Ureter (tissue), 1 donor: Measurements from ENCODE around the gene ACADSB. TPM values are rescaled to one million over a fixed set of nuclear protein-coding genes. Genes with fewer than 3 reads are reported as not detected.

Experiments
- DNase-seq: peaks from one replicate; pipeline ENCODE4 v3.0.0-alpha.2; 2020; ENCODE audit warnings: low spot score
- total RNA-seq: library from RNA; stranded (reverse); gene quantifications from one replicate; pipeline ENCODE4 v1.2.4, GENCODE V29; 2023
- donor health status: DM: yes; HTN: yes; CAD: no.

Gene ACADSB
- total RNA-seq, 1 donor from 2014 or later, result 34.9 TPM

GRCh38 chr10:123038782-123039631 lies 30.2 kb downstream of the ACADSB start:
- DNase-seq, result no peak

- no peak for DNase-seq
These were observed 30.8 kb downstream of the ACADSB start for GRCh38 chr10:123039632-123039930.

DNA sequence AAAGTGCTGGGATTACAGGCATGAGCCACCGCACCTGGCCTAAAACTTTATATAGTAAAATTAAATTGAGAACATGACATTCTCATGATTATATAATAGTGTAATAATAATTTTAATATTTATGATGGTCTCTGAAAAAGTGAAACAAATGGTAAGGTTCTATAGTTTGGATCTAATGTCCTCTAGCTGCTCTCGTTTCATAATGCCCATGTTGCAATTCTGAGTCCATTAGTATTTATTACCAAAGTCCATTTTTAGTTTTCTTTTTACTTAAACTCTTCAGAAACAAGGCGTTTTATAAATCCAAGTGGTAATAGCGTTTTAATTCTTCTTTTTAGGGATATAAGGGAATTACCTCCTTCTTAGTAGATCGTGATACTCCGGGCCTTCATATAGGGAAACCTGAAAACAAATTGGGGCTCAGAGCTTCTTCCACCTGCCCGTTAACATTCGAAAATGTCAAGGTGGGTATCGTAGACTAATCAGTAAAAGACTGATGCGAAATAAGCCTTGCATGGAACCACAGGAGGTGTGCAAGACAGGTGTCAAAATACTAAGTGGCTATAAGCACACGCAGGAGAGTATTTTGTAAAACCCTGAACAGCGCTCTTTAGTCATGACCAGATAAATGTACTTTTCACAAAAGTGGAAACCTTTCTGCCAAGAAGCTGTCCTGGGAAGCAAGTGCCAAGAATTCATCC lies 34.1 kb downstream of the ACADSB start:
- DNase-seq, result no peak

DNA sequence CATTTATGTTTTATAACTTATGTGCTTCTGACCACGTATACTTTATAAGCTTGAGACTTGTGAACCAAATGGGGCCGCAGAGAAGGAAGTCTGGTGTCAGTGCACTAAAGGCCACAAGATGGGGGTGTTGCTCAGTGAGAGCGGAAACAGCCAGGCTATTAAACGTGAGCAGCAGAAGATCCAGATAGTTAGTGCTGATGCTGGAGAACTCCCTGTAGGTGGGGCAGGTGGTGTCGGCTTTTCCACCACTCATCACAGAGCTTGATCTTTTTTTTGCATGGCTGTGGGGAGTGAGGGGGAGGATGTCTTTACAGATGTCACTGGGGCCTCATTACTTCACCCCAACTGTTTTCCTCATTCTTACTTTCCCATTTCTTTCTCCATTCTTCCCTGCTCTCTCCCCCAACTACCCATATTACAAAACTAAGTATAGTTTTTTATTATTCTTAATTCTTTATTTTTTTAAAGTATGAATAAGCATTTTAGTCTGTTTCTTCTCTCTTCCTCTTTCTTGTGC lies 34.7 kb downstream of the ACADSB start:
- peak; percentile 47 for DNase-seq

- DNase-seq, result no peak
These were observed 35.6 kb downstream of the ACADSB start for GRCh38 chr10:123044391-123044790.

DNA sequence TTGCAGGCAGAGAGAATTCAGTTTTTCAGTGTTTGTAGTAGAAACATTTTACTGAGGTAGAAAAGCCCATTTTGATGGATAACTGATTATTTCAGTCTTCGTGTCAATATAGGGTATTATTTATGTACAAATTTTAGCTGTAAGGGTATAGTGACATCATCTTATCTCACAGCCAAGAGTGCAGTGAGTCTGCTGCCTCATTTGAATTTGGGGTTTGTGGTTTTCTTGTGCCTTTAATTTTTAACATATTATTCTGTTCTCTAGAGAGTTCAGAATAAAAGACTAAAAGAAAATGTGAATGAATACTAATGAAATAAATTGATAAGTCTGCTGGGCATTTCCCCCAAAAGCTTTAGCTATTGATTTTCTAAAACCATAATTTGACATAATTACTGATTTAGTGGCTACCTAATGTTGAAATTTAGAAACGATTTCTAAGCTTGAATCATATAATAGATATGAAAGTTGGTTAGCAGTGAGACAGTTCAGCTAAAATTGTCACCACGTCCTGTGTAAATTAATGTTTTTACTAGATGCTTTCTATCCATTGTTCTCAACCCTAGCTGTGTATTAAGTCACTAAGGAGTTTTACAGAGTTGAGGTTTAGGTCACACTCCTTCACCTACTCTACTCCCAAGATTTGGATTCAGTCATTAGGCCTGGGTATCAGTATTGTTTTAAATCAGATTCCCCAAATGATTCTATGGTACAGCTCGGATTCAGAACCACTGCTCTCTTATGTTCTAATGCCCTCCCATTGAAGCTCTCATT lies 37.3 kb downstream of the ACADSB start:
- DNase-seq, result no peak

- no peak for DNase-seq
These were observed 49.2 kb downstream of the ACADSB start for GRCh38 chr10:123057968-123058367.

- no peak for DNase-seq
These were observed 53.1 kb downstream of the ACADSB start for GRCh38 chr10:123061865-123062264.

DNA sequence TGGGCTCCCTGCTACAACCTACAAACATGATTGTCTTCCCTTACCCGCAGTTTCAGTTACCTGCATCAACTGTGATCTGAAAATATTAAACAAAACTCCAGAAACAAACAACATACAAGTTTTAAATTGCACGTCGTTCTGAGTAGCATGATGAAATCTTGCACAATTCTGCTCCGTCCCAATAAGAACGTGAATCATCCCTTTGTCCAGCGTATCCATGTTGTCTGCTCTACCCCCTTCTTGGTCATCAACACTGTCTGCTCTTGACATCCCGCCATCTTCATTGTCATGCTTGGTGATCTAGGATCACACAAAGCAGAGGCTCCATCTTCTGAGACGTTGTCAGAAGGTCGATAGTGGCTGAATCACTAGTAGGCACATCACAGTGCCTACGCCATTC lies 53.9 kb downstream of the ACADSB start:
- DNase-seq, result no peak

DNA sequence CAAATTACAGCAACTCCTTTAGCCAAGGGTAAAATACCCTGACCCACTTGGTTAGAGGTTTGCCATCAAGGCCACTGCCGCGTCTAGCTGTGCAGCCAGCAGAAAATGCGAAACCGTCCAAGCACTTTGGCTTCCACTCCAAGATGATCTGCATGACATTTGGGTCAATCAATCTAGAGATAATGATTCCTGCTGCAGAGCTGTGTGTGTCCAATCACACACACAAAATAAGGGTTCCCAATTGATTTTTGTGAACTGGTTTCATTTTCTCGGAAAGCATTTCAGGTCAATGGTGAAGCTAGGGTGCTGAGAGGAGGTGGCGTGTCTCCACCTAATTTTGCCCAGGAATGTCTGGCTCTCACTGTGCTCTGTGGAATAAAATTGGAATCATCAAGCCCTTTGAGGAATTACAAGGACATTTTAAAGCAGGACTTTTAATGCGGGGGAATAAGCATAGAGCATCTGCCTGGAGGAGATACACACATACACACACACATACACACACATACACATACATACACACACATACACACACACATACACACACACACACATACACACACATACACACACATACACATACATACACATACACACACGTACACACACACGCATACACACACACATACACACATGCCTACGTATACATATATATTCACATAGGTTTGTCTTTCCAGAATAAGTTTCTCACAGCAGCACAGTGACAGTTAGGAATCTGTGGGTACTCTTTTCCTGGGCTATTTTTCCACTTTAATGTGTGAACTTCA lies 59.5 kb downstream of the ACADSB start:
- no peak for DNase-seq

GRCh38 chr10:123069246-123069986 lies 60.6 kb downstream of the ACADSB start:
- no peak for DNase-seq

DNA sequence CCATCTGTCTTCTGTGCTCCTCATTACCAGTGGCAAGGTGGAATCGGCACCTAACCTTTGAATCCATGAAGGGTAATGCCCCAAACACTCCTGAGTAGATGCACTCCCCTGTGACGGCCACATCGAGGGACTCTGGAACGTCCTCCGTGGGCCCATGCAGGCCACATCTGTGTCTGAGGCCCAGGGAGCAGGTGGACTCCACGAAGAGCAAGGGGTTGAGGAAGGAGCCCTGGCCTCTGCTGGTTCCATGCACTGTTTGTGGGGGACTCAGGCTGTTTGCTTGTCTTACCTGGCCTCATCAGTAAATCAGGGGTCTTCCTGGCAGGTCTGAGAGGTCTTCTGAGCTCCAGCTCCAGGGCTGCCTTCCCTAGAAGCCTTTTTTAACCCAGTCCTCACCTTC lies 64.4 kb downstream of the ACADSB start:
- DNase-seq, result no peak

DNA sequence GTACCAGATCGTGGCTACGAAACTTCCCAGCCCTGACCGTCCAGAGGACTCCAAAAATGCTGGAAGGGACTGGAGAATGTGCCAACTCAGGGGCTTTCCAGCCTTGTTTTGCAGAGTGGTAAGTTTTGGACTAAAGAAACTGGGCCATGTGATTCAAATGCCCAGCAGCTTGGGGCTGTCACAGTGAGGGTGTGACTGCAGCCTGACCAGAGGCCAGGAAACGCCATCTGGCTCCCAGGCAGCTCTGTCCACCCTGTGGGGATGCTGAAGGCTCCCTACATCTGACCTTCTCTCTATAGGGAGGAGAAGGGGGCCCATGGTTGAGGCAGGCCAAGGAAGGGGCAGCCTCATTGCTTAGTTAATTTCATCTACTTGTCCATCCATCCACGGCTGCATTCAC lies 65.4 kb downstream of the ACADSB start:
- no peak for DNase-seq

DNA sequence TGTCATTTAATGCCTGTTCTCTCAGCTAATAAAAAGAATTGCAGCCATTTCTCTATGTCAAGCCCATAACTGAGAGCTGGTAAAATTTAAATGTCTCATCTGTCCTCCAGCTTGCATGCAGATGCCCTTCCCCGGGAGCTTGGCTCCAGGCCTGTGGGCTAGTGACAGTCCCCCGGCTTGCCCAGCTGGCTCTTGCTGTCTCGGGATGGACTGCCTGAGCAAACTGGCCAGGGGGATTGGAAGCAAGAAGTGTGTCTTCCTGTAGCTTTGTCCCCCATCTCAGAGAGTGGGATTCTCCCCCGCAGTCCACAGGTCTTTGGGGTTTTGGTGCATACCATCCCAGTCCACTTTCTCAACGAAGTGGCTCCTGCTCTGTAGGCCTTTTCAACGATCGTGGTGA lies 73.1 kb downstream of the ACADSB start:
- no peak for DNase-seq

DNA sequence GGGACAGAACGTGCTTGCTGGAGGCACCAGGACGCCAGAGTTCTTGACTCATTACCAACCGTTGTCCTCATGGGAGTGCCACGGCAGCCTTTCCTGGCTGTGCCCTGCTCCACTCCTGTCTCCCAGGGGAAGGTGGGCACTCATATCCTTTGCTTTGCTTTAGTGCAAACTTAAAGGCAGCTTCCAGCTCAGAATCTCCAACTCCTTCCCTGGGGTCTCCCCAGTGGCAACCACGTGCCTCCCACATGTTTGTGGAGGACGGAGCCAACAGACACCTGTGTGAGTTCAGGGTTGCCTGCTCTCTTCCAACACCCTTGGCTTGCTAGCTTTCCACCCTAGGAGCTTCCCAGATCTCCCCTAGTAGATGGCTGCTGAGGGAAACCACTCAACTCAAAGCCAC lies 75.0 kb downstream of the ACADSB start:
- DNase-seq, result no peak

GRCh38 chr10:123086281-123086680 lies 77.5 kb downstream of the ACADSB start:
- no peak for DNase-seq

- no peak for DNase-seq
These were observed 78.5 kb downstream of the ACADSB start for GRCh38 chr10:123087348-123087747.

- DNase-seq, result no peak
These were observed 79.0 kb downstream of the ACADSB start for GRCh38 chr10:123087786-123088185.

GRCh38 chr10:123092635-123093414 lies 84.0 kb downstream of the ACADSB start:
- DNase-seq, result no peak

DNA sequence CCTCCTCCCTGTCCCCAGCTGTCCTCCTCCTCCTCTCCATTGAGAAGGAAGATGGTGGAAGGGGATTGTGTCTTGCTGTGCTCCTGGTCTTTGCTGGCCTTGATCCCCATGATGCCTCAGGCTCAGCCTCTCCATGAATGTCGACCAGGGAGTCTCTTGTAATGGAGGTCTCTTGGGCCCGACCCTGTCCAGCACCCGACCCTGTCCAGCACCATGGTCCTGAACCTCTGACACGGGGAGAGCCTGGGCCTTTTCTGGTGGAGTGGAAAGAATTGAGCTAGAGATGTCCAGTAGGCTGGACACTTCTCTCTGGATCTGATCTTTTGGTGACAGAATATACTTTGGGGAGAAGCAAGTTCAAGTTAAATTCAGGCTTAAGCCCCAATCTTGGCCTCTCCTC lies 84.7 kb downstream of the ACADSB start:
- DNase-seq, result no peak
